ENCODE data around the gene INSIG1.

- TF ChIP-seq POLR2A (IDR thresholded peaks at IDR 0.05; ENCODE audit: low read length) (no peak), GATA1 (IDR thresholded peaks at IDR 0.05; ENCODE audit: low read depth, low read length) (no peak)
Measured at GRCh38 chr7:155281398-155281969, 16.2 kb upstream of the INSIG1 start.

Data from erythroblast (primary cell).